ENCODE data around the gene CFAP54. TPM values are rescaled to one million over a fixed set of nuclear protein-coding genes. Genes with fewer than 3 reads are reported as not detected.

CFAP54 gene
- polyA plus RNA-seq, 3 donors = not detected

DNA sequence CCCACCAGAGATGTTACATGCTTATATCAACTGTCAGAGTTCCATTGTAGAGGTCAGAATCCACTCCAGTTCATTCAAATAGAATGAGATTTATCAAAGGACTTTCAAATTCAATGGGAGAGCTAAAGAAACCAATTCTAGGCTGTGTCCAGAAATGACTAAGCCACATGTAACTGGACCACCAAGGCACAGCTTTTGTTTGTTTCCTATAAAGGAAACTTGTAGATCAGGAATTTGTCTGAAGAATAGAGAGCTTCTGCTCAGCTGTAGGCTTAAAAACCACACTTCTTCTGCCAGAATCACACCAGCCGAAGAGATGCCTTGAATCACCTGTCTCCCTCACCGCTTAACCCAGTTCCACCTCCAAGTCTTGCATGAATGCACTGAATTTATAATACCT, 283.7 kb downstream of the CFAP54 start:
- TF ChIP-seq CTCF (IDR thresholded peaks at IDR 0.05) = no peak
- H3K9me3 Mint-ChIP-seq = peaks cover 0 to 5% (median 0%) of the 10 kb centered on the region in 7 donors
- H3K27ac ChIP-seq (ENCODE audit: low read depth in 1 of 2, low read length in 2 of 2) = no peak overlapping the region
- no peak overlapping the region for H3K27ac Mint-ChIP-seq
- H3K9ac ChIP-seq (ENCODE audit: insufficient read depth, low read length, poor library complexity, severe bottlenecking) = no peak overlapping the region
- no peak overlapping the region for H3K4me3 Mint-ChIP-seq
- no peaks in the 10 kb centered on the region for H4K20me1 ChIP-seq (ENCODE audit: insufficient read depth, low read length)
- H3K36me3 ChIP-seq (replicated peaks in 1 of 2; ENCODE audit: control insufficient read depth in 1 of 2, insufficient read depth in 2 of 2, low read length in 2 of 2) = no peaks in the 10 kb centered on the region
- H3K4me1 ChIP-seq (ENCODE audit: control insufficient read depth in 1 of 2, insufficient read depth in 2 of 2, low read length in 2 of 2) = no peaks in the 10 kb centered on the region
- no peaks in the 10 kb centered on the region for H3K36me3 Mint-ChIP-seq
- no peaks in the 10 kb centered on the region for H3K27me3 ChIP-seq (ENCODE audit: control insufficient read depth in 2 of 2, insufficient read depth in 2 of 2, low read length in 2 of 2)
- intact Hi-C loops (cut with micrococcal nuclease) = no loop called here
- no peak overlapping the region for H3K4me2 ChIP-seq (replicated peaks; ENCODE audit: extremely low read depth, low read length, poor library complexity, severe bottlenecking)
- H3K79me2 ChIP-seq (ENCODE audit: insufficient read depth, low read length) = no peaks in the 10 kb centered on the region
- no CpG with 5 or more reads among the region's 2 CpGs for WGBS (ENCODE audit: insufficient coverage)
- peaks cover 0 to 3% (median 0%) of the 10 kb centered on the region in 3 donors for H3K27me3 Mint-ChIP-seq (ENCODE audit: low read depth in 3 of 3)
- H3K4me1 Mint-ChIP-seq = no peaks in the 10 kb centered on the region
- no peak for DNase-seq
- H3K4me3 ChIP-seq (replicated peaks in 1 of 3; ENCODE audit: low read depth in 2 of 3, low read length in 3 of 3) = no peak overlapping the region
- H3K9me3 ChIP-seq (replicated peaks in 1 of 2; ENCODE audit: control insufficient read depth in 1 of 2, insufficient read depth in 1 of 2, low read length in 2 of 2) = no peaks in the 10 kb centered on the region
- no peak overlapping the region for H2AFZ ChIP-seq (ENCODE audit: insufficient read depth, low read depth, low read length, poor library complexity, severe bottlenecking)

- H3K36me3 Mint-ChIP-seq = no peaks in the 10 kb centered on the region
- 89% methylated on average over 6 of the region's 9 CpGs for WGBS (ENCODE audit: insufficient coverage)
These were observed 285.3 kb downstream of the CFAP54 start for GRCh38 chr12:96774496-96775256.

More at GRCh38 chr12:96774496-96775256, 285.3 kb downstream of the CFAP54 start:
- Mint-ChIP-seq H3K4me1 (no peaks in the 10 kb centered on the region), H3K27me3 (ENCODE audit: low read depth in 3 of 3) (peaks cover 0 to 3% (median 0%) of the 10 kb centered on the region in 3 donors), H3K27ac (no peak overlapping the region), H3K9me3 (peaks cover 0 to 6% (median 0%) of the 10 kb centered on the region in 7 donors), H3K4me3 (no peak overlapping the region)
- Histone ChIP-seq H4K20me1 (ENCODE audit: insufficient read depth, low read length) (no peaks in the 10 kb centered on the region), H2AFZ (ENCODE audit: insufficient read depth, low read depth, low read length, poor library complexity, severe bottlenecking) (no peak overlapping the region), H3K27ac (ENCODE audit: low read depth in 1 of 2, low read length in 2 of 2) (no peak overlapping the region), H3K4me1 (ENCODE audit: control insufficient read depth in 1 of 2, insufficient read depth in 2 of 2, low read length in 2 of 2) (no peaks in the 10 kb centered on the region), H3K36me3 (replicated peaks in 1 of 2; ENCODE audit: control insufficient read depth in 1 of 2, insufficient read depth in 2 of 2, low read length in 2 of 2) (no peaks in the 10 kb centered on the region), H3K9ac (ENCODE audit: insufficient read depth, low read length, poor library complexity, severe bottlenecking) (no peak overlapping the region), H3K4me2 (replicated peaks; ENCODE audit: extremely low read depth, low read length, poor library complexity, severe bottlenecking) (no peak overlapping the region), H3K9me3 (replicated peaks in 1 of 2; ENCODE audit: control insufficient read depth in 1 of 2, insufficient read depth in 1 of 2, low read length in 2 of 2) (no peaks in the 10 kb centered on the region), H3K4me3 (replicated peaks in 1 of 3; ENCODE audit: low read depth in 2 of 3, low read length in 3 of 3) (no peak overlapping the region), H3K27me3 (ENCODE audit: control insufficient read depth in 2 of 2, insufficient read depth in 2 of 2, low read length in 2 of 2) (no peaks in the 10 kb centered on the region), H3K79me2 (ENCODE audit: insufficient read depth, low read length) (no peaks in the 10 kb centered on the region)
- no peak for TF ChIP-seq CTCF (IDR thresholded peaks at IDR 0.05)
- intact Hi-C loops (cut with micrococcal nuclease) = no loop called here
- no peak for DNase-seq

Data from CD14-positive monocyte (primary cell).